ENCODE data around the gene SNX8.

DNA sequence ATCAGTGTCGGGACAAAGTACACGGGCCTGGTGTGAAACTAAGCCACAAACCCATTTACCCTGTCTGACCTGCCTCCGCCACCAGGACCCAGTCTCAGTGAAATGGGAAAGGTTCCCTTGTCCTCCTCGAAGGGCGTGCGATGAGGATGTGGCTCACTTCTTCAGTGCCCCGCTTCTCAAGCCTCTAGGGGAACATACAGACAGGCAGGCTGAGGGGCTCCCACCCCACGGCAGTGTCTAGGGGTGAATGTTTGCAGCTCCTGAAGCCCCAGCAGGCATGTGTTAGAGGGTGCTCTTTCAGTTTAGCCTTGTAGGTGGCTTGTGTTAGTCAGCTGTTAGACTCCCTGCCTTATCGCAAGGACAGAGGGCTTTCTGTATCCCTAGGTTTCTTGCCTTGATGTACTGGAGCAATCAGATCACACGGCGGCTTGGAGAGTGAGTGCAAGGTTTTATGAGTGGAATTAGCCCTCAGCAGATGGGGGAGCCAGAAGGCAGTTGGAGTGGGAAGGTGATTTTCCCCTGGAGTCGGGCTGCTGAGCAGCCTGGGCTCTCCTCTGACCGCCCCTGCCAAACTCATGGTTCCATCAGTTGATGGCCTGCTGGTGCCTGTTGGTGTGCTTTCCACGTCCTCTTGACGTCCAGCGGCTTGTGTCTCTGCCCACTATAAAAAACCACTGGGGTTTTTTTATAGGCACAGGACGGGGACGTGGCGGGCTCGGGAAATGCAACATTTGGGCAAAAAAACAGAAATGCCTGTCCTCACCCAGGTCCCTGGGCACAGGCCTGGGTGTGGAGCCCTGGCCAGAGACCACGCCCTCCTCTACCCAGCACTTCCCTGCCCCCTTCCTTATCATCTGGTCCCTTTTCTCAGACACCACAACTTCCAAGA lies 71.5 kb downstream of the SNX8 start:
- TF ChIP-seq, protein P1, sequence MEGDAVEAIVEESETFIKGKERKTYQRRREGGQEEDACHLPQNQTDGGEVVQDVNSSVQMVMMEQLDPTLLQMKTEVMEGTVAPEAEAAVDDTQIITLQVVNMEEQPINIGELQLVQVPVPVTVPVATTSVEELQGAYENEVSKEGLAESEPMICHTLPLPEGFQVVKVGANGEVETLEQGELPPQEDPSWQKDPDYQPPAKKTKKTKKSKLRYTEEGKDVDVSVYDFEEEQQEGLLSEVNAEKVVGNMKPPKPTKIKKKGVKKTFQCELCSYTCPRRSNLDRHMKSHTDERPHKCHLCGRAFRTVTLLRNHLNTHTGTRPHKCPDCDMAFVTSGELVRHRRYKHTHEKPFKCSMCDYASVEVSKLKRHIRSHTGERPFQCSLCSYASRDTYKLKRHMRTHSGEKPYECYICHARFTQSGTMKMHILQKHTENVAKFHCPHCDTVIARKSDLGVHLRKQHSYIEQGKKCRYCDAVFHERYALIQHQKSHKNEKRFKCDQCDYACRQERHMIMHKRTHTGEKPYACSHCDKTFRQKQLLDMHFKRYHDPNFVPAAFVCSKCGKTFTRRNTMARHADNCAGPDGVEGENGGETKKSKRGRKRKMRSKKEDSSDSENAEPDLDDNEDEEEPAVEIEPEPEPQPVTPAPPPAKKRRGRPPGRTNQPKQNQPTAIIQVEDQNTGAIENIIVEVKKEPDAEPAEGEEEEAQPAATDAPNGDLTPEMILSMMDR (IDR thresholded peaks at IDR 0.05; ENCODE audit: borderline replicate concordance, extremely low read depth, low read length, poor library complexity, severe bottlenecking): no peak
- no peak for TF ChIP-seq EZH2 (IDR thresholded peaks at IDR 0.05; ENCODE audit: borderline replicate concordance, low read depth, low read length, severe bottlenecking)
